A549 (cell line): Measurements from ENCODE around the gene PRICKLE1.

Experiments
- CTCF ChIP-seq: fragments of >200 bp; sonication (Bioruptor Twin); formaldehyde crosslinking; IDR thresholded peaks from 3 replicates; pipeline ENCODE4 v1.5.1; 2016
- POLR2A ChIP-seq: IDR thresholded peaks from 2 replicates; pipeline ENCODE4 v1.6.1; 2012; ENCODE audit warnings: mild to moderate bottlenecking, low read length

DNA sequence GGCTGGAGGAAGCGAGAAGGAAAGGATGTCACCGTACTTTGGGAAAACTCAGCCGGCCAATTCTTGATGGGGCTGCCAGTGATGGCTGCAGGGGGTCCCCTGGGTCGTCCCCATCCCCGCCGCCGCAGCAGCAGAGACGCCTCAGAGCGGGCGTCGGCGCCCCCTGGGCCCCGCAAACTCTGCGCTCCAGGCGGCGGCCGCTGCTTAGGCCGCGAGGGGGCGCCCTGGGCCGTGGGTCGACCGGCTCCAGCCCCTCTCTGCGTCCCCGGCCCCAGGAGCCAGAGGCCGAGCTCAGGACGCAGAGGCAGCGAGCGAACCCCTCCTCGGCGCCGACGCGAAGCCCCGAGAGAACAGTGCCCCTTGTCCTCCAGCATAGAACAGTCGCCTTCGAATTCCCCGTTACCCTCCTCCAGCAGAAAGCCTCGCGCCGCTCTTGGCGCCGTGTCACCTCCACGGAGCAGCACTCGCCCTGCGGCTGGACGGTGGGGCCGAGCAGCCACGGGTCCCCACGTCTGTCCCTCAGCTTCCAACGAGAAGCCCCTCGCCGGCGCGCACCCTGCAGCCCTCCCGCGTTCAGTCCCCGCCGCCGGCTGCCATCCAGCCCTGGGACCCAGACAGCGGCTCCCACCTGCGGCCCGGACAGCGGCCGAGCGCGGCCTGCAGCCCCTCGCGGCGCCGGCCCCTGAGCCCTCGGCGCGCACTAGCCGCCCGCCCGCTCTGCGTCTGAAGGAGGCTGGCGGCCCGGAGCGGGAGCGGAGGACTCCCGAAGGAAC, 106.6 kb downstream of the PRICKLE1 start:
- peak; percentile 93 for TF ChIP-seq CTCF
- no peak for TF ChIP-seq POLR2A
